ENCODE results near the gene PCGF6.

DNA sequence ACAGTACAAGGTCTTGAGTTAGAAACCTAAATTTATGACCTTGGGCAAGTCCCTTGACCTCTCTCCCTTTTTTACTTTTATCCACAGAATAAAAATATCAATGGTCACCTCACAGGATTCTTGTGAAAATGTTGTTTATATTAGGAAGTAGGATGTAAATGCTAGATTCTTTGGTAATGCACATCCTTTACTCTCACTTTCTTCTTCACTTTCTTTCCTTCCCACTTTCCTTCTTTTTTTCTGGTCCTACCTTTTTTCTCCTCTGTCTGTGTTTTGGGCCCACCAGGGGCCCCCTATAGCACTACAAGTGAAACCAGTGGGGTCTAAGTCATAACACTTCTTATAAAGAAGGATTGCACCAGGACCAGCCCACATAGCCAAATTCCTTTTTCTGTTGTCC lies 93.1 kb downstream of the PCGF6 start:
- TF ChIP-seq, protein P1, sequence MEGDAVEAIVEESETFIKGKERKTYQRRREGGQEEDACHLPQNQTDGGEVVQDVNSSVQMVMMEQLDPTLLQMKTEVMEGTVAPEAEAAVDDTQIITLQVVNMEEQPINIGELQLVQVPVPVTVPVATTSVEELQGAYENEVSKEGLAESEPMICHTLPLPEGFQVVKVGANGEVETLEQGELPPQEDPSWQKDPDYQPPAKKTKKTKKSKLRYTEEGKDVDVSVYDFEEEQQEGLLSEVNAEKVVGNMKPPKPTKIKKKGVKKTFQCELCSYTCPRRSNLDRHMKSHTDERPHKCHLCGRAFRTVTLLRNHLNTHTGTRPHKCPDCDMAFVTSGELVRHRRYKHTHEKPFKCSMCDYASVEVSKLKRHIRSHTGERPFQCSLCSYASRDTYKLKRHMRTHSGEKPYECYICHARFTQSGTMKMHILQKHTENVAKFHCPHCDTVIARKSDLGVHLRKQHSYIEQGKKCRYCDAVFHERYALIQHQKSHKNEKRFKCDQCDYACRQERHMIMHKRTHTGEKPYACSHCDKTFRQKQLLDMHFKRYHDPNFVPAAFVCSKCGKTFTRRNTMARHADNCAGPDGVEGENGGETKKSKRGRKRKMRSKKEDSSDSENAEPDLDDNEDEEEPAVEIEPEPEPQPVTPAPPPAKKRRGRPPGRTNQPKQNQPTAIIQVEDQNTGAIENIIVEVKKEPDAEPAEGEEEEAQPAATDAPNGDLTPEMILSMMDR (IDR thresholded peaks at IDR 0.05) = no peak
- no peak for TF ChIP-seq POLR2A (IDR thresholded peaks at IDR 0.05)
